ENCODE data around the gene PSIP1.
A peak's percentile ranks its signal among the peaks of the same experiment; 100 is the strongest.

The PSIP1 gene

GRCh38 chr9:15521254-15521653, 10.5 kb upstream of the PSIP1 start:
- in situ Hi-C loops (cut with MboI; ENCODE audit: low sequenced_read_pairs, unreplicated experiment), result no loop called here
- no peak for DNase-seq (ENCODE audit: low spot score)

GRCh38 chr9:15519831-15520230, 9.1 kb upstream of the PSIP1 start:
- in situ Hi-C loops (cut with MboI; ENCODE audit: low sequenced_read_pairs, unreplicated experiment), result no loop called here
- no peak for TF ChIP-seq CTCF (IDR thresholded peaks at IDR 0.05; ENCODE audit: borderline replicate concordance, control extremely low read depth, extremely low read depth, insufficient read depth, missing control alignments)
- no peak for DNase-seq (ENCODE audit: low spot score)

More at GRCh38 chr9:15521254-15521653, 10.5 kb upstream of the PSIP1 start:
- no peak for TF ChIP-seq CTCF (IDR thresholded peaks at IDR 0.05; ENCODE audit: borderline replicate concordance, control extremely low read depth, extremely low read depth, insufficient read depth, missing control alignments)

DNA sequence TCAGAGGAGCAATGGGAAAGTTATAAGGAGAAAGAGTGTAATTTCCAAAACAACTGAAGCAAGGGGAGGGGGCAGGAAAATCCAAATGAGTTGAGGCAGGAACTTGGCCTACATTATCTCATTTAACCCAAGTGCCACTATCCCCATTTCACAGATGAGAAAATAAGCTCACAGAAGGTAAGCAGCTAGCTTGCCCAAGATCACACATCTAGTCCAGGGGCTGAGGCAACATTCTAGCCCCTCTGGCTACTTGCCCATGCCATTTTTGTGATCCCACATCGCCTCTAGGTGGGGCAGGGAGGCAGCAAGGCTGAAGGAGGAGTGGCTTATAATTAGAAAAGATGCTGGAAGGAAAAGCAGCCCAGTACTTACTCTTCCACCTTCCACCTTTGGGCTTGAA, 2.6 kb upstream of the PSIP1 start:
- in situ Hi-C loops (cut with MboI; ENCODE audit: low sequenced_read_pairs, unreplicated experiment), result no loop called here
- no peak for DNase-seq (ENCODE audit: low spot score)

GRCh38 chr9:15512889-15513288, 2.1 kb upstream of the PSIP1 start:
- in situ Hi-C loops (cut with MboI; ENCODE audit: low sequenced_read_pairs, unreplicated experiment), result no loop called here
- no peak for DNase-seq (ENCODE audit: low spot score)
- TF ChIP-seq CTCF (IDR thresholded peaks at IDR 0.05; ENCODE audit: borderline replicate concordance, control extremely low read depth, extremely low read depth, insufficient read depth, missing control alignments), result no peak

More for the DNA sequence above, 2.6 kb upstream of the PSIP1 start:
- TF ChIP-seq CTCF (IDR thresholded peaks at IDR 0.05; ENCODE audit: borderline replicate concordance, control extremely low read depth, extremely low read depth, insufficient read depth, missing control alignments), result no peak

- TF ChIP-seq CTCF (IDR thresholded peaks at IDR 0.05; ENCODE audit: borderline replicate concordance, control extremely low read depth, extremely low read depth, insufficient read depth, missing control alignments), result no peak
- in situ Hi-C loops (cut with MboI; ENCODE audit: low sequenced_read_pairs, unreplicated experiment), result no loop called here
- DNase-seq (ENCODE audit: low spot score), result no peak
Measured at GRCh38 chr9:15512204-15512603, 1.4 kb upstream of the PSIP1 start.

- in situ Hi-C loops (cut with MboI; ENCODE audit: low sequenced_read_pairs, unreplicated experiment), result no loop called here
Measured at GRCh38 chr9:15509931-15510788, 610 bp downstream of the PSIP1 start.

More at GRCh38 chr9:15509931-15510788, 610 bp downstream of the PSIP1 start:
- no peak for TF ChIP-seq CTCF (IDR thresholded peaks at IDR 0.05; ENCODE audit: borderline replicate concordance, control extremely low read depth, extremely low read depth, insufficient read depth, missing control alignments)
- peak; percentile 80 for DNase-seq (ENCODE audit: low spot score)

Measured in GM13976 (cell line).